GM12878 (cell line): Measurements from ENCODE around the gene NPL. TPM values are rescaled to one million over a fixed set of nuclear protein-coding genes. Genes with fewer than 3 reads are reported as not detected.

Experiments
- ATAC-seq: fragments of 200-7000 bp; cut with Tn5 transposase; 3 replicates; pipeline ENCODE4 v1.9.1; 2020; ENCODE audit warnings: mild to moderate bottlenecking, moderate library complexity
- BruUV-seq: library from RNA; stranded (reverse); fragments of 400-500 nt; replicated peaks from 2 replicates; lab custom pipeline; 2021; lab: Mats Ljungman, UMichigan
- CTCF ChIA-PET: fragments of 300-600 bp; sonication (Branson Sonifier 250); formaldehyde crosslinking; extraction: SDS; loops from one replicate; lab custom pipeline; 2021; ENCODE audit warnings: inconsistent platforms; lab: Yijun Ruan, JAX
- POLR2A ChIA-PET: fragments of 350-600 bp; formaldehyde crosslinking; extraction: SDS; loops from one replicate; lab custom pipeline; 2021; ENCODE audit warnings: inconsistent platforms; lab: Charles Lee
- RAD21 ChIA-PET: fragments of 300-600 bp; sonication (Branson Sonifier 250); formaldehyde crosslinking; loops from one replicate; lab custom pipeline; 2023; ENCODE audit warnings: antibody characterized with exemption; ENCODE audit not compliant: unreplicated experiment; lab: Charles Lee
- SMC1A ChIA-PET: fragments of 300-600 bp; sonication (Branson Sonifier 250); formaldehyde crosslinking; loops from one replicate; lab custom pipeline; 2023; ENCODE audit not compliant: unreplicated experiment, uncharacterized antibody; lab: Charles Lee
- DNase-seq: peaks from one replicate; pipeline ENCODE4 v3.0.0-alpha.2; 2011; ENCODE audit warnings: low read depth, low spot score
- FAIRE-seq: peaks from 3 replicates; lab custom pipeline; 2011; peaks lifted over from hg19 to GRCh38; lab: Jason Lieb, UNC
- H2AFZ ChIP-seq: 2 replicates; pipeline ENCODE4 v1.6.0; 2011; ENCODE audit warnings: low read depth, low read length, control low read depth; ENCODE audit not compliant: control insufficient read depth
- H3K27ac ChIP-seq: 2 replicates; pipeline ENCODE4 v1.5.1; 2011; ENCODE audit warnings: control low read depth; ENCODE audit not compliant: control insufficient read depth, insufficient read depth
- H3K27me3 ChIP-seq, 2 experiments: replicated peaks in 1 of 2; 2 replicates each; pipeline versions ENCODE4 v1.6.0 to v1.6.1; 2011; ENCODE audit warnings: low read length in 1 of 2; ENCODE audit not compliant: control insufficient read depth in 2 of 2, insufficient read depth in 2 of 2
- H3K36me3 ChIP-seq, 2 experiments: 2 replicates each; pipeline ENCODE4 v1.5.1; 2011; ENCODE audit warnings: low read length in 1 of 2; ENCODE audit not compliant: control insufficient read depth in 2 of 2, insufficient read depth in 2 of 2
- H3K4me1 ChIP-seq: 2 replicates; pipeline ENCODE4 v1.6.1; 2011; ENCODE audit warnings: mild to moderate bottlenecking, low read length, moderate library complexity, mixed read lengths; ENCODE audit not compliant: control insufficient read depth, insufficient read depth
- H3K4me2 ChIP-seq: 2 replicates; pipeline ENCODE4 v1.6.0; 2011; ENCODE audit warnings: control low read depth; ENCODE audit not compliant: control insufficient read depth, insufficient read depth
- H3K4me3 ChIP-seq: fragments of 200-600 bp; sonication (generic); 2 replicates; pipeline ENCODE4 v1.5.1; 2016
- H3K79me2 ChIP-seq: 2 replicates; pipeline ENCODE4 v1.6.0; 2011; ENCODE audit warnings: low read length; ENCODE audit not compliant: control insufficient read depth, insufficient read depth
- H3K9ac ChIP-seq: 2 replicates; pipeline ENCODE4 v1.8.0; 2011; ENCODE audit warnings: low read length, control low read depth, mixed read lengths; ENCODE audit not compliant: control insufficient read depth, insufficient read depth
- H3K9me3 ChIP-seq: replicated peaks from 3 replicates; pipeline ENCODE4 v1.5.1; 2011; ENCODE audit warnings: mild to moderate bottlenecking, low read length; ENCODE audit not compliant: control insufficient read depth, insufficient read depth
- H4K20me1 ChIP-seq: 2 replicates; pipeline ENCODE4 v1.6.0; 2011; ENCODE audit not compliant: control insufficient read depth, insufficient read depth
- BACH1 ChIP-seq: fragments of 450-650 bp; IDR thresholded peaks from 2 replicates; pipeline ENCODE4 v1.6.1; 2017; ENCODE audit warnings: mild to moderate bottlenecking, borderline replicate concordance
- BHLHE40 ChIP-seq, 2 experiments: fragments of 450-650 bp in 1 of 2; IDR thresholded peaks; 2 replicates each; pipeline ENCODE4 v1.6.1; 2011 to 2017; ENCODE audit warnings: low read depth in 2 of 2, borderline replicate concordance in 1 of 2, improper control_type of control experiment in 1 of 2, low read length in 1 of 2, mild to moderate bottlenecking in 1 of 2
- CHD4 ChIP-seq: fragments of 200-600 bp; sonication (generic); IDR thresholded peaks from 2 replicates; pipeline ENCODE4 v1.6.1; 2016; ENCODE audit warnings: mild to moderate bottlenecking
- DPF2 ChIP-seq: fragments of 450-650 bp; IDR thresholded peaks from 2 replicates; pipeline ENCODE4 v1.6.1; 2017; ENCODE audit warnings: mild to moderate bottlenecking
- E2F8 ChIP-seq: fragments of 450-650 bp; IDR thresholded peaks from 2 replicates; pipeline ENCODE4 v1.6.1; 2018; ENCODE audit warnings: mild to moderate bottlenecking, low read depth, moderate library complexity; ENCODE audit not compliant: partially characterized antibody
- FOS ChIP-seq: IDR thresholded peaks from 3 replicates; pipeline ENCODE4 v1.6.1; 2011; ENCODE audit warnings: borderline replicate concordance; ENCODE audit not compliant: insufficient read length; ENCODE audit errors: extremely low read depth
- IRF5 ChIP-seq: fragments of 450-650 bp; IDR thresholded peaks from 2 replicates; pipeline ENCODE4 v1.6.1; 2017; ENCODE audit warnings: borderline replicate concordance
- NBN ChIP-seq: fragments of 450-650 bp; IDR thresholded peaks from 2 replicates; pipeline ENCODE4 v1.6.1; 2016
- NFYB ChIP-seq: IDR thresholded peaks from 2 replicates; pipeline ENCODE4 v1.6.1; 2011; ENCODE audit warnings: low read depth, mild to moderate bottlenecking, low read length, improper control_type of control experiment, moderate library complexity; ENCODE audit not compliant: insufficient read depth
- PAX5 ChIP-seq: IDR thresholded peaks from 2 replicates; pipeline ENCODE4 v1.6.1; 2011; ENCODE audit warnings: low read depth, low read length, borderline replicate concordance
- POLR2AphosphoS2 ChIP-seq: IDR thresholded peaks from 2 replicates; pipeline ENCODE4 v1.6.1; 2011; ENCODE audit warnings: low read depth, mild to moderate bottlenecking, low read length, improper control_type of control experiment, moderate library complexity
- RAD51 ChIP-seq: fragments of 450-650 bp; IDR thresholded peaks from 2 replicates; pipeline ENCODE4 v1.6.1; 2016; ENCODE audit warnings: moderate library complexity, mild to moderate bottlenecking, inconsistent platforms
- SIN3A ChIP-seq: IDR thresholded peaks from 2 replicates; pipeline ENCODE4 v1.6.1; 2012; ENCODE audit warnings: low read depth, low read length, improper control_type of control experiment
- TBL1XR1 ChIP-seq: IDR thresholded peaks from 2 replicates; pipeline ENCODE4 v1.6.1; 2012; ENCODE audit warnings: low read depth, low read length, improper control_type of control experiment
- ZNF207 ChIP-seq: fragments of 450-650 bp; IDR thresholded peaks from 2 replicates; pipeline ENCODE4 v1.6.1; 2014; ENCODE audit warnings: antibody characterized with exemption, mild to moderate bottlenecking, borderline replicate concordance
- ZNF384 ChIP-seq: IDR thresholded peaks from 2 replicates; pipeline ENCODE4 v1.6.1; 2012; ENCODE audit warnings: low read depth, mild to moderate bottlenecking, low read length, improper control_type of control experiment, borderline replicate concordance
- WGBS: methylation state at CpG from one replicate; pipeline ENCODE4 v1.1.6; 2016; ENCODE audit warnings: low lambda C conversion rate; ENCODE audit not compliant: insufficient replicate concordance, insufficient coverage; ENCODE audit errors: missing lambda C conversion rate; 5-methylcytosine and 5-hydroxymethylcytosine counted together
- in situ Hi-C: fragments of 300-500 bp; cut with MboI; formaldehyde crosslinking; loops from 9 replicates; pipeline ENCODE4 v1.14.3; 2018; ENCODE audit warnings: mixed read lengths
- intact Hi-C: fragments of 100-400 bp; cut with micrococcal nuclease; formaldehyde crosslinking; loops from one replicate; pipeline ENCODE4 v1.14.2; 2022; ENCODE audit not compliant: unreplicated experiment
- polyA plus RNA-seq, 11 experiments: library from polyadenylated mRNA; depleted of rRNA in 4 of 11; unstranded in 6 of 11; stranded (reverse) in 5 of 11; fragments of >200 nt; fragmentation: Nextera tagmentation in 4 of 11; fragmentation: Illumina TruSeq in 1 of 11; extraction: Ambion mirVana in 4 of 11; extraction: Trizol in 1 of 11; gene quantifications; 1 replicate in 1 of 11; 2 replicates in 10 of 11; pipeline versions ENCODE4 v1.2.1 to v1.2.3, GENCODE V29; 2011 to 2016; ENCODE audit warnings: inconsistent platforms in 2 of 11, missing spikeins in 2 of 11, low read depth in 1 of 11
- total RNA-seq, 4 experiments: library from RNA; depleted of rRNA in 3 of 4; stranded (reverse); fragments of >200 nt in 3 of 4; fragmentation: Illumina TruSeq in 1 of 4; extraction: Trizol in 1 of 4; gene quantifications; 2 replicates each; pipeline versions ENCODE4 v1.2.1 to v1.2.3, GENCODE V29; 2013 to 2021
- TF ChIP-seq, protein P1 (sequence below): IDR thresholded peaks from 2 replicates; pipeline ENCODE4 v1.6.1; 2011; ENCODE audit warnings: low read depth, low read length, improper control_type of control experiment, borderline replicate concordance
- TF ChIP-seq, protein P2 (sequence below): IDR thresholded peaks from 2 replicates; pipeline ENCODE4 v1.6.1; 2012; ENCODE audit warnings: low read depth, low read length, improper control_type of control experiment

The NPL gene
- total and polyA plus RNA-seq, 10 of the 15 experiments (the other 5 are each of a cell fraction or from before 2014, with no cell fraction given) = 5.3 to 19.2 (median 10.0) TPM

DNA sequence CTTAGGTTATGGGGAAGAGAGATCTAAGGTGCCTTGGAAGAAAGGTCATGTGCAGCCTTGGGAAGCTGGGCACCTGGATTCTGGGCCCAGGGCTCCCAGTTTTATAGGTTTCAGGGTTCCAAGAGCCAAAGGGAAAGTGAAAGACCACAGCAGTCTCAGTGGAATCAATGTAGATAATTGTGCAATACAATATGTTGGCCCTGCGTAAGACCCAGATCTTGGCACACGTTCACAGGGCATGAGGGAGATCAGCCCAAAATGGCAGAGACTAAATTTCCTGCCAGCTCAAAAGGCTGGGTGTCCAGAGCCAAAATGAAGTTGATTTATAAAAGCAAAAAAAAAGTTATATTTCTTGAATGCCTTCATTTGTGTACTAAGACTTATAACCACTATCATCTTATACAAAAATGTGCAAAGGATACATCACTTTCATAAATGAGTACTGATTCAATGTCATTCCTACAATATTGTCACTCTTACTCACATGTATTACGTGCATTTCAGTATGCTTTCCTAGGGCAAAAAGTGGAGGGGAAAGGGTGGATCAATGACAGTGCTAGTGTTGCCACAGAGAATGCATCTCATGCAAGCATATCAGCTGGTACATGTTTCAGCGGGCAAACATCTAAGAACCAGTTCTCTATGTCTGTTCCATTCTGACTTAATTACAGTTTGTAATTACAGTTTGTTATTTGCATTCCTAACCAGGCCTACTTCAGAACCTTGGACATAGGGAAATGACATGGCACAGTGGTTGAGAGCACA, 22.5 kb upstream of the NPL start:
- Histone ChIP-seq H3K4me1 (no peaks in the 10 kb centered on the region), H2AFZ (no peak overlapping the region), H3K9me3 (no peaks in the 10 kb centered on the region; the same call in 2 of the 3 replicates), H3K36me3 (no peaks in the 10 kb centered on the region), H3K27me3 (no peaks in the 10 kb centered on the region), H3K79me2 (no peaks in the 10 kb centered on the region), H3K4me3 (no peak overlapping the region)
- ATAC-seq (no peak), FAIRE-seq (no peak)
- intact Hi-C loops = loop anchor here (5.0 kb wide), 1 partner anchor 40 kb away; no protein-coding TSS in a partner anchor
- WGBS = 60% methylated on average over 4 of the region's 4 CpGs
- BruUV-seq = no TSS peak
- in situ Hi-C loops = no loop called here
- TF ChIP-seq TBL1XR1 = no peak
- TF ChIP-seq RAD51 = no peak
- no peak for TF ChIP-seq CHD4
- TF ChIP-seq, protein P1, sequence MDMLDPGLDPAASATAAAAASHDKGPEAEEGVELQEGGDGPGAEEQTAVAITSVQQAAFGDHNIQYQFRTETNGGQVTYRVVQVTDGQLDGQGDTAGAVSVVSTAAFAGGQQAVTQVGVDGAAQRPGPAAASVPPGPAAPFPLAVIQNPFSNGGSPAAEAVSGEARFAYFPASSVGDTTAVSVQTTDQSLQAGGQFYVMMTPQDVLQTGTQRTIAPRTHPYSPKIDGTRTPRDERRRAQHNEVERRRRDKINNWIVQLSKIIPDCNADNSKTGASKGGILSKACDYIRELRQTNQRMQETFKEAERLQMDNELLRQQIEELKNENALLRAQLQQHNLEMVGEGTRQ = no peak
- no peak for TF ChIP-seq E2F8
- TF ChIP-seq ZNF207 = no peak
- no peak for TF ChIP-seq NFYB
- TF ChIP-seq SIN3A = no peak
- no peak for TF ChIP-seq DPF2
- no peak for TF ChIP-seq PAX5
- TF ChIP-seq, protein P2, sequence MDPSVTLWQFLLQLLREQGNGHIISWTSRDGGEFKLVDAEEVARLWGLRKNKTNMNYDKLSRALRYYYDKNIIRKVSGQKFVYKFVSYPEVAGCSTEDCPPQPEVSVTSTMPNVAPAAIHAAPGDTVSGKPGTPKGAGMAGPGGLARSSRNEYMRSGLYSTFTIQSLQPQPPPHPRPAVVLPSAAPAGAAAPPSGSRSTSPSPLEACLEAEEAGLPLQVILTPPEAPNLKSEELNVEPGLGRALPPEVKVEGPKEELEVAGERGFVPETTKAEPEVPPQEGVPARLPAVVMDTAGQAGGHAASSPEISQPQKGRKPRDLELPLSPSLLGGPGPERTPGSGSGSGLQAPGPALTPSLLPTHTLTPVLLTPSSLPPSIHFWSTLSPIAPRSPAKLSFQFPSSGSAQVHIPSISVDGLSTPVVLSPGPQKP = no peak
- TF ChIP-seq BHLHE40 (IDR thresholded peaks at IDR 0.05; ENCODE audit: borderline replicate concordance in 1 of 2, low read depth in 2 of 2, low read length in 1 of 2) = no peak
- TF ChIP-seq FOS = no peak
- no peak for TF ChIP-seq ZNF384
- no peak for TF ChIP-seq POLR2AphosphoS2
- TF ChIP-seq IRF5 = no peak
- TF ChIP-seq NBN = no peak
- no peak for TF ChIP-seq BACH1
- TF ChIP-seq, all 136 proteins: peak for 0
- RAD21 ChIA-PET = no interaction called here
- H4K20me1 ChIP-seq = no peaks in the 10 kb centered on the region
- H3K4me2 ChIP-seq = no peak overlapping the region
- POLR2A ChIA-PET = no interaction called here
- SMC1A ChIA-PET = interaction anchor here (1.3 kb wide), 1 partner anchor 12 kb away, joined by 4 read pairs; no protein-coding TSS in a partner anchor
- no peak overlapping the region for H3K27ac ChIP-seq
- no peak overlapping the region for H3K9ac ChIP-seq
- DNase-seq = no peak
- CTCF ChIA-PET = interaction anchor here (0.7 to 1.2 kb wide), 2 partner anchors 172 to 689 kb away, joined by 3 to 5 read pairs; no protein-coding TSS in a partner anchor
